Measurements from ENCODE around the gene WFIKKN2. TPM values are rescaled to one million over a fixed set of nuclear protein-coding genes. Genes with fewer than 3 reads are reported as not detected.

Gene WFIKKN2
- total and polyA plus RNA-seq, 2 of the 13 experiments (the other 11 are each of a cell fraction or from before 2014, with no cell fraction given): not detected

DNA sequence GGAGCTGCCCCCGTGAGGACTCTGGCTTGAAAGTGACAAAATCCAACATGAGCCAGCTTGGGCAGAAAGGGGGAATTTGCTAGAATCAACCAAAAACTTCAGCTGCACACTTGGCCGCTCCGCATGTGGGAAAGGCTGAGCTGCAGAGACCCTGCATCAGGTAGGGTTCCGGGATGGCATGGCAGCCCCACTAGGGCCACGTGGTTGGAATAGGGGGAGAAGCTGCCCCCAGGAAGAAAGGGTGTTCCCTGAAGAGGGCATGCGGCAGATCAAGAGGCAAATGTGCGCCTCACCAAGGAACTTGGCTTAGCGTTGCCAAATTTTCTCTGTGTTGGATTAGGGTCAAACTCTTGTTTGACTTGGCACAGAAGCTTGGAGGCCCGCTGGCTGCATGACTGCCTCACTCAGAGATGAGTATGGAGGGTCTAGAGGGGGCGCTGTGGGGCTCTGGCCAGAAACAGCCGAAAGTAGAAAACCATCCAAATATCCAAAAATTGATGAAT lies 29.2 kb upstream of the WFIKKN2 start (continued):
- TF ChIP-seq HMGXB3 (CRISPR knock-in tag; IDR thresholded peaks at IDR 0.05; ENCODE audit: borderline replicate concordance): no peak; the same call in 1 of the 2 replicates
- TF ChIP-seq, protein P1, sequence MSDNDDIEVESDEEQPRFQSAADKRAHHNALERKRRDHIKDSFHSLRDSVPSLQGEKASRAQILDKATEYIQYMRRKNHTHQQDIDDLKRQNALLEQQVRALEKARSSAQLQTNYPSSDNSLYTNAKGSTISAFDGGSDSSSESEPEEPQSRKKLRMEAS (IDR thresholded peaks at IDR 0.05): peak; percentile 61
- no peak for TF ChIP-seq ZNF589 (CRISPR knock-in tag; conservative IDR thresholded peaks at IDR 0.05)
- TF ChIP-seq NR2F1 (CRISPR knock-in tag; IDR thresholded peaks at IDR 0.05): 0 out of 4 replicates have a peak, but pooled peaks of 1 of the 2 experiments have one; percentile 47
- no peak; the same call in 1 of the 2 replicates for TF ChIP-seq NCOA2 (CRISPR knock-in tag; IDR thresholded peaks at IDR 0.05)
- TF ChIP-seq ZNF766 (CRISPR knock-in tag; IDR thresholded peaks at IDR 0.05; ENCODE audit: borderline replicate concordance): no peak
- no peak for TF ChIP-seq PHF8 (CRISPR knock-in tag; IDR thresholded peaks at IDR 0.05)
- TF ChIP-seq ZSCAN25 (CRISPR knock-in tag; IDR thresholded peaks at IDR 0.05): no peak
- no peak for TF ChIP-seq ZNF614 (CRISPR knock-in tag; IDR thresholded peaks at IDR 0.05; ENCODE audit: borderline replicate concordance)
- peak; percentile 33; the same call in 1 of the 2 replicates for TF ChIP-seq ZFY (CRISPR knock-in tag; IDR thresholded peaks at IDR 0.05)
- no peak for TF ChIP-seq ZNF317 (CRISPR knock-in tag; IDR thresholded peaks at IDR 0.05)
- TF ChIP-seq TEAD3 (CRISPR knock-in tag; optimal IDR thresholded peaks at IDR 0.05; ENCODE audit: borderline replicate concordance): peak; percentile 35
- TF ChIP-seq SOX13 (IDR thresholded peaks at IDR 0.05): no peak
- 0 out of 4 replicates have a peak, but pooled peaks of 1 of the 2 experiments have one; percentile 28 for TF ChIP-seq SOX13 (CRISPR knock-in tag; conservative IDR thresholded peaks at IDR 0.05 in 1 of 2, IDR thresholded peaks at IDR 0.05 in 1 of 2)
- no peak for TF ChIP-seq IRF1 (CRISPR knock-in tag; IDR thresholded peaks at IDR 0.05; ENCODE audit: low read depth)
- TF ChIP-seq ERF (CRISPR knock-in tag; IDR thresholded peaks at IDR 0.05): no peak
- TF ChIP-seq ZBTB37 (CRISPR knock-in tag; IDR thresholded peaks at IDR 0.05): peak; percentile 96
- 0 out of 2 replicates have a peak, but pooled peaks have one; percentile 31 for TF ChIP-seq HMG20B (CRISPR knock-in tag; conservative IDR thresholded peaks at IDR 0.05)
- no peak for TF ChIP-seq ZNF549 (CRISPR knock-in tag; IDR thresholded peaks at IDR 0.05)
- no peak for TF ChIP-seq ZNF607 (CRISPR knock-in tag; IDR thresholded peaks at IDR 0.05; ENCODE audit: borderline replicate concordance)
- no peak for TF ChIP-seq ZNF30 (CRISPR knock-in tag; IDR thresholded peaks at IDR 0.05)
- TF ChIP-seq ZNF543 (CRISPR knock-in tag; IDR thresholded peaks at IDR 0.05): no peak
- TF ChIP-seq, protein P2, sequence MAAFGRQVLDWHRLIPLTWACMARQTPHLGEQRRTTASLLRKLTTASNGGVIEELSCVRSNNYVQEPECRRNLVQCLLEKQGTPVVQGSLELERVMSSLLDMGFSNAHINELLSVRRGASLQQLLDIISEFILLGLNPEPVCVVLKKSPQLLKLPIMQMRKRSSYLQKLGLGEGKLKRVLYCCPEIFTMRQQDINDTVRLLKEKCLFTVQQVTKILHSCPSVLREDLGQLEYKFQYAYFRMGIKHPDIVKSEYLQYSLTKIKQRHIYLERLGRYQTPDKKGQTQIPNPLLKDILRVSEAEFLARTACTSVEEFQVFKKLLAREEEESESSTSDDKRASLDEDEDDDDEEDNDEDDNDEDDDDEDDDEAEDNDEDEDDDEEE (CRISPR knock-in tag; IDR thresholded peaks at IDR 0.05): no peak
- TF ChIP-seq ZFX (CRISPR knock-in tag; IDR thresholded peaks at IDR 0.05; ENCODE audit: low read depth): peak; percentile 38; the same call in 1 of the 2 replicates
